GM23338 (cell line): ENCODE measurements around the gene NIM1K. TPM values are rescaled to one million over a fixed set of nuclear protein-coding genes. Genes with fewer than 3 reads are reported as not detected.

Experiments used
- ATAC-seq: fragments of 200-7000 bp; cut with Tn5 transposase; 3 replicates; pipeline ENCODE4 v1.9.1; 2020
- DNase-seq: peaks from one replicate; pipeline ENCODE4 v3.0.0-alpha.2; 2015; ENCODE audit warnings: low spot score
- H2AFZ ChIP-seq: fragments of 200-600 bp; sonication (generic); 2 replicates; pipeline ENCODE4 v1.8.0; 2016; ENCODE audit warnings: antibody characterized with exemption, mild to moderate bottlenecking, moderate library complexity
- H3F3A ChIP-seq: fragments of 200-600 bp; sonication (generic); replicated peaks from 2 replicates; pipeline ENCODE4 v1.8.0; 2017; ENCODE audit warnings: antibody characterized with exemption, mixed run types, low read depth
- H3K27ac ChIP-seq: fragments of 200-600 bp; sonication (generic); 2 replicates; pipeline ENCODE4 v1.6.1; 2016; ENCODE audit warnings: low read depth
- H3K27me3 ChIP-seq: fragments of 200-600 bp; sonication (generic); 2 replicates; pipeline ENCODE4 v1.8.0; 2016; ENCODE audit warnings: mild to moderate bottlenecking, mixed run types, moderate library complexity; ENCODE audit not compliant: insufficient read depth
- H3K36me3 ChIP-seq: fragments of 200-600 bp; sonication (generic); 2 replicates; pipeline ENCODE4 v1.8.0; 2016; ENCODE audit warnings: mild to moderate bottlenecking; ENCODE audit not compliant: insufficient read depth
- H3K4me1 ChIP-seq: fragments of 200-600 bp; sonication (generic); 2 replicates; pipeline ENCODE4 v1.8.0; 2016; ENCODE audit warnings: mild to moderate bottlenecking, moderate library complexity; ENCODE audit not compliant: insufficient read depth
- H3K4me2 ChIP-seq: fragments of 200-600 bp; sonication (generic); 2 replicates; pipeline ENCODE4 v1.7.1; 2017; ENCODE audit warnings: mixed run types
- H3K4me3 ChIP-seq: fragments of 200-600 bp; sonication (generic); 2 replicates; pipeline ENCODE4 v1.6.1; 2016; ENCODE audit warnings: mixed run types
- H3K79me2 ChIP-seq: fragments of 200-600 bp; sonication (generic); replicated peaks from 2 replicates; pipeline ENCODE4 v1.8.0; 2017; ENCODE audit warnings: mild to moderate bottlenecking; ENCODE audit not compliant: insufficient read depth
- H3K9me2 ChIP-seq: fragments of 200-600 bp; sonication (generic); 2 replicates; pipeline ENCODE4 v1.8.0; 2017; ENCODE audit not compliant: insufficient read depth
- H4K20me1 ChIP-seq: fragments of 200-600 bp; sonication (generic); replicated peaks from 2 replicates; pipeline ENCODE4 v1.8.0; 2017; ENCODE audit warnings: mild to moderate bottlenecking; ENCODE audit not compliant: insufficient read depth
- H3K27ac Mint-ChIP-seq: 2 replicates; pipeline ENCODE4 v1.8.0; 2020; ENCODE audit warnings: inconsistent platforms, mild to moderate bottlenecking, moderate library complexity, mixed read lengths
- H3K27me3 Mint-ChIP-seq: 3 replicates; pipeline ENCODE4 v1.8.0; 2022; ENCODE audit warnings: low read depth, mild to moderate bottlenecking, moderate library complexity, mixed read lengths, inconsistent platforms; ENCODE audit not compliant: insufficient read depth, poor library complexity
- H3K36me3 Mint-ChIP-seq: 3 replicates; pipeline ENCODE4 v1.8.0; 2021; ENCODE audit warnings: low read depth, mild to moderate bottlenecking, inconsistent platforms, moderate library complexity, mixed read lengths
- H3K4me1 Mint-ChIP-seq: 3 replicates; pipeline ENCODE4 v1.8.0; 2020; ENCODE audit warnings: mild to moderate bottlenecking, inconsistent platforms, mixed read lengths
- H3K4me3 Mint-ChIP-seq: 3 replicates; pipeline ENCODE4 v1.8.0; 2021; ENCODE audit warnings: moderate library complexity, mild to moderate bottlenecking, inconsistent platforms, mixed read lengths
- H3K9me3 Mint-ChIP-seq: 3 replicates; pipeline ENCODE4 v1.8.0; 2020; ENCODE audit warnings: moderate library complexity, mild to moderate bottlenecking, inconsistent platforms, mixed read lengths
- CREB1 ChIP-seq: fragments of 250-450 bp; sonication (Bioruptor Pico); IDR thresholded peaks from 2 replicates; pipeline ENCODE4 v1.5.0; 2020; ENCODE audit warnings: low read depth, mild to moderate bottlenecking, moderate library complexity
- CTCF ChIP-seq, 2 experiments: fragments of 200-600 bp in 1 of 2; sonication (generic) in 1 of 2; conservative IDR thresholded peaks; 2 replicates each; pipeline versions ENCODE4 v1.5.1 to v1.6.1; 2016 to 2017; ENCODE audit warnings: antibody characterized with exemption in 2 of 2, low read depth in 2 of 2, mild to moderate bottlenecking in 2 of 2, moderate library complexity in 1 of 2
- ETS1 ChIP-seq: IDR thresholded peaks from 2 replicates; pipeline ENCODE4 v1.6.1; 2016; ENCODE audit warnings: antibody characterized with exemption
- EZH2 ChIP-seq: fragments of 200-600 bp; sonication (generic); IDR thresholded peaks from one replicate; pipeline ENCODE4 v1.8.0; 2017; ENCODE audit warnings: antibody characterized with exemption, mild to moderate bottlenecking, low read depth; ENCODE audit not compliant: unreplicated experiment
- EZH2phosphoT487 ChIP-seq: fragments of 200-600 bp; sonication (generic); IDR thresholded peaks from one replicate; pipeline ENCODE4 v1.8.1; 2018; ENCODE audit warnings: antibody characterized with exemption; ENCODE audit not compliant: unreplicated experiment
- NANOG ChIP-seq: IDR thresholded peaks from 2 replicates; pipeline ENCODE4 v1.6.1; 2016; ENCODE audit warnings: antibody characterized with exemption, borderline replicate concordance
- POLR2AphosphoS5 ChIP-seq: IDR thresholded peaks from 2 replicates; pipeline ENCODE4 v1.6.1; 2016; ENCODE audit warnings: antibody characterized with exemption, low read depth
- REST ChIP-seq: IDR thresholded peaks from one replicate; pipeline ENCODE4 v1.6.1; 2018; ENCODE audit warnings: antibody characterized with exemption; ENCODE audit not compliant: unreplicated experiment
- STAT1 ChIP-seq: IDR thresholded peaks from one replicate; pipeline ENCODE4 v1.6.1; 2016; ENCODE audit warnings: antibody characterized with exemption; ENCODE audit not compliant: unreplicated experiment
- ZNF462 ChIP-seq: fragments of 250-450 bp; sonication (Bioruptor Pico); IDR thresholded peaks from 2 replicates; pipeline ENCODE4 v1.5.0; 2020; ENCODE audit warnings: mild to moderate bottlenecking, moderate library complexity
- polyA plus RNA-seq: library from polyadenylated mRNA; unstranded; fragments of >200 nt; fragmentation: Nextera tagmentation; extraction: Ambion mirVana; gene quantifications from 2 replicates; pipeline ENCODE4 v1.2.1, GENCODE V29; 2016
- total RNA-seq: library from RNA; depleted of rRNA; stranded (reverse); fragments of >200 nt; shearing (Covaris generic); gene quantifications from 2 replicates; pipeline ENCODE4 v1.2.3, GENCODE V29; 2014

The NIM1K gene
- total and polyA plus RNA-seq, 2 experiments from 2014 or later = not detected

GRCh38 chr5:43290726-43291125 is 98.7 kb downstream of the NIM1K start (continued):
- TF ChIP-seq CTCF (conservative IDR thresholded peaks at IDR 0.05; ENCODE audit: low read depth in 2 of 2) (no peak), POLR2AphosphoS5 (no peak)

- H3K36me3 Mint-ChIP-seq = peaks cover 92% of the 10 kb centered on the region
- H3K4me1 ChIP-seq = no peaks in the 10 kb centered on the region
- DNase-seq (no peak), ATAC-seq (no peak)
- H3K4me3 Mint-ChIP-seq = no peak overlapping the region
- H3K4me2 ChIP-seq = no peak overlapping the region
- no peaks in the 10 kb centered on the region for H3K9me3 Mint-ChIP-seq
- peaks cover 51% of the 10 kb centered on the region for H3K79me2 ChIP-seq
- H3K36me3 ChIP-seq = peaks cover 88% of the 10 kb centered on the region
- H3K4me1 Mint-ChIP-seq = no peaks in the 10 kb centered on the region
- H3K9me2 ChIP-seq = no peaks in the 10 kb centered on the region
- no peaks in the 10 kb centered on the region for H3K27me3 ChIP-seq
- H3K27ac Mint-ChIP-seq = no peak overlapping the region
- peaks cover 41% of the 10 kb centered on the region for H4K20me1 ChIP-seq
- no peak overlapping the region for H2AFZ ChIP-seq
- H3K27me3 Mint-ChIP-seq = no peaks in the 10 kb centered on the region
- no peak overlapping the region for H3K4me3 ChIP-seq
- H3K27ac ChIP-seq = no peak overlapping the region
- peaks cover 11% of the 10 kb centered on the region for H3F3A ChIP-seq
- no peak for TF ChIP-seq CTCF (conservative IDR thresholded peaks at IDR 0.05; ENCODE audit: low read depth in 2 of 2)
- no peak for TF ChIP-seq ETS1
- TF ChIP-seq EZH2phosphoT487 = no peak
- no peak for TF ChIP-seq ZNF462 (CRISPR knock-in tag)
- TF ChIP-seq CREB1 = no peak
- TF ChIP-seq NANOG = no peak
- no peak for TF ChIP-seq EZH2
- TF ChIP-seq REST = no peak
- no peak for TF ChIP-seq STAT1
- TF ChIP-seq POLR2AphosphoS5 = no peak
These were observed 102.2 kb downstream of the NIM1K start for GRCh38 chr5:43294226-43294625.
